CMK (cell line): Measurements from ENCODE around the gene DDR1.
"Not testable (repeated sequence)": the region's sequence is repeated elsewhere in the genome, so short reads cannot be mapped to it uniquely, and the experiment has no call there.

ENCODE experiments used
- DNase-seq: peaks from one replicate; pipeline ENCODE4 v3.0.0-alpha.2; 2010; ENCODE audit warnings: low read depth

The DDR1 gene

DNA sequence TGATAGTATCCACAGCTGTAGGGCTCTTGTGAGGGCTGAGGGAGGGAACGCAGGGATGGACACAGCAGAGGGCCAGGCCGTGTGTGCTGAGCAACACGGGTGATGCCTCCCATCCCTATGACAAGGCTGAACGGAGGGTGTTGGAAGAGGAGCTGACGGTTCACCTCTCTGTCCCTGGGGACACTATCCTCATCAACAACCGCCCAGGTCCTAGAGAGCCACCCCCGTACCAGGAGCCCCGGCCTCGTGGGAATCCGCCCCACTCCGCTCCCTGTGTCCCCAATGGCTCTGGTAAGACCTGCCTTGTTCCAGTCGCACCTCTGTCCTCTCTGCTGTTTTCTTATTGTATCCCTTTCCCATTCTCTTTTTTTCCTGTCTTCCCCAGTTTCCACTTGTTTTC is 10.1 kb downstream of the DDR1 start:
- no peak for DNase-seq

DNA sequence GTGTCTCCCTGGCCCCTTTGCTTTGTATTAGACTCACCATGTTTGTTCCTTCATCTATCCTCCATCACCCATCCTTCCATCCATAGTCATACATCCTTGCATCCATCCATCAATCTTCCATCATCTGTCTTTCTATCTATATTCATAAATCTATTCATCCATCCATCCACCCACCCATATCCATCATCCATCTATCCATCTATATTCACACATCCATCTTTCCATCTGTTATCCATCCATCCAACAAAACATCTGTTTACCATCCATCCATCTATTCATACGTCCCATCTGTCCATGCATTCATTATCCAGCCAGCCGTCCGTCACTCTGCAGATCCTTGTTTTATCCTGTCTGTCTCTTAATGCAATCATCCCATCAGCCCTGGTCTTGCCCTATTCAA is 10.6 kb downstream of the DDR1 start:
- no peak for DNase-seq

DNA sequence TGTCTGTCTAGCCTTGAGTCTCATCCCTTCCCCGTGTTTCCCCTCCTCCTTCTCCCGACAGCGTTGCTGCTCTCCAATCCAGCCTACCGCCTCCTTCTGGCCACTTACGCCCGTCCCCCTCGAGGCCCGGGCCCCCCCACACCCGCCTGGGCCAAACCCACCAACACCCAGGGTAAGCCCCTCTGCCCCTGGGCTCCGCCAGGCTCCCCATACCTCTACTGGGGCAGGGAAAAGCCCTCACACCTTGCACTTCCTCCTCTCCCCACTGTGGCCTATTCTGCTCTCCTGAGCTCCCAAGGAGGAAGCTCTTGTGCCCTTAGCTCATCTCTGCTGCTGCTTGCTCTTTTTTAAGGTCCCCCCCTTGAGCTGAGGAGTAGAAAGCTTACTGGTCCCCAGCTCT is 11.0 kb downstream of the DDR1 start:
- no peak for DNase-seq

DNA sequence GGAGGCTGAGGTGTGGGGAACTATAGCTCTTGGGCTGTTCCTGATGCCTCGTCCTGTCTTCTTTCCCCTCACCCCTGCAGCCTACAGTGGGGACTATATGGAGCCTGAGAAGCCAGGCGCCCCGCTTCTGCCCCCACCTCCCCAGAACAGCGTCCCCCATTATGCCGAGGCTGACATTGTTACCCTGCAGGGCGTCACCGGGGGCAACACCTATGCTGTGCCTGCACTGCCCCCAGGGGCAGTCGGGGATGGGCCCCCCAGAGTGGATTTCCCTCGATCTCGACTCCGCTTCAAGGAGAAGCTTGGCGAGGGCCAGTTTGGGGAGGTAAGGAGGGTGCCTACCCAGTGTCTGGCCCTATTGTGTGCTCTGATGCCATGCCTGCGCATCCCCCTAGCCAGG is 12.2 kb downstream of the DDR1 start:
- DNase-seq, result no peak

DNA sequence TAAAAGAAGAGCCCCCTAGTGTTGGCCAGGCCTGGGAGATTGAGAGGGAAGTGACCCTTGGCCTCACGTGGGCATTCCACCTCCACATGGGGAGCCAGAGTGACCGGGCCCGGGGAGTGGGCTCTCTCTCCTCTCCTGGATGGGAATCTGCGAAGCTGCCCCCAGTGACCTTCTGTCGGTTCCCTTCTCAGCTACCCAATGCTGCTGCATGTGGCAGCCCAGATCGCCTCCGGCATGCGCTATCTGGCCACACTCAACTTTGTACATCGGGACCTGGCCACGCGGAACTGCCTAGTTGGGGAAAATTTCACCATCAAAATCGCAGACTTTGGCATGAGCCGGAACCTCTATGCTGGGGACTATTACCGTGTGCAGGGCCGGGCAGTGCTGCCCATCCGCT is 13.6 kb downstream of the DDR1 start:
- DNase-seq, result no peak

DNA sequence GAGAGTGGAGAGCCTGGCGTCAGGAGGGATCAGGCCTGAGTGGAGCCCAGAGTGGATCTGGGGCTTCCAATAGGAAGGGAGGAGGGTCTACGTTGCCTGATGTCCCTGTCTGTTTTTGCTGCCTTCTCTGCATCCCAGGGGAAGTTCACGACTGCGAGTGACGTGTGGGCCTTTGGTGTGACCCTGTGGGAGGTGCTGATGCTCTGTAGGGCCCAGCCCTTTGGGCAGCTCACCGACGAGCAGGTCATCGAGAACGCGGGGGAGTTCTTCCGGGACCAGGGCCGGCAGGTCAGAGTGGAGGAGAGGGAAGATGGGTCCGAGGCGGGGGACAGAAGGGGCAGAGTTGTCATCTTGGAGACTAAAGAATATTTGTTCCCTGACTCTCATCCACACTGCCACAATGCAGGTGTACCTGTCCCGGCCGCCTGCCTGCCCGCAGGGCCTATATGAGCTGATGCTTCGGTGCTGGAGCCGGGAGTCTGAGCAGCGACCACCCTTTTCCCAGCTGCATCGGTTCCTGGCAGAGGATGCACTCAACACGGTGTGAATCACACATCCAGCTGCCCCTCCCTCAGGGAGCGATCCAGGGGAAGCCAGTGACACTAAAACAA is 14.5 kb downstream of the DDR1 start:
- DNase-seq, result no peak

DNA sequence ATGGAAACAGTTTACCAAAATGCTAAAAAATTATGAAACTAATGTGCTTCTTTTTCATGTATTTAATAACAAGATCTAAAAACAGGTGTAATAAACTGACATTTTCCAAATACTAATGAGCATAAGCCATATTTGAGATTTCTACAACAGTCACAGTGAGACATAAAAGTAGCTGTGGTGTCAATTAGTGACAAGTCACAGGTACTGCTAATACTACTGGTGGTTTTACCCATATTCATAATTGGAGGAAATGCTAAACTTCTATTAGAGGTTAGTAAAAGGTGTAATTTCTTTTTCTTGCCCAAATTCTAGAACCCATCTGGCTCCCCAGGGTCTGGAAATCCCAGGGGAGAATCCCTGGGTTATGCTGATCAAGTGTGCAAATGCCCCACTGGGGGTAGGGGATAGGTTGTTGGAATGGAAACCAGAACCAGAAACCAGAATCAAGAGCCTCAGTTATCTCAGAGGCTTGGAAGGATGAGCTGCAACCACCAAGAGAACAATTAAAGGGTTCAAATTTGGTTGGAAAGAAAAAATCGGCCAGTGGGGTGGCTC is 16.6 kb downstream of the DDR1 start:
- DNase-seq, result no peak

DNA sequence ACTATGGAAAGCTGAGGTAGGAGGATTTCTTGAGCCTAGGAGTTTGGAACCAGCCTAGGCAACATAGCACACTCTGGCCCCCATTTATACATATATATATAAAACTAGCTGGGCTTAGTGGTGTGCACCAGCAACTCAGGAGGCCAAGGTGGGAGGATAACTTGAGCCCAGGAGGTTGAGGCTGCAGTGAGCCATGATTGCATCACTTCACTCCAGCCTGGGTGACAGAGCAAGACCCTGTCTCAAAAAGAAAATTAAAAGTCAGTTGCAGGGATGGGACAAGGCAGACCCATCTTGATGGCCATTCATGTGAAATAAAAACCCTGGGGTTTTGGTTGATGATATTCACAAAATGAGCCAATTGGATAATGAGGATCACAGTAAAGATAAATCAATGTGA is 17.1 kb downstream of the DDR1 start:
- no peak for DNase-seq

DNA sequence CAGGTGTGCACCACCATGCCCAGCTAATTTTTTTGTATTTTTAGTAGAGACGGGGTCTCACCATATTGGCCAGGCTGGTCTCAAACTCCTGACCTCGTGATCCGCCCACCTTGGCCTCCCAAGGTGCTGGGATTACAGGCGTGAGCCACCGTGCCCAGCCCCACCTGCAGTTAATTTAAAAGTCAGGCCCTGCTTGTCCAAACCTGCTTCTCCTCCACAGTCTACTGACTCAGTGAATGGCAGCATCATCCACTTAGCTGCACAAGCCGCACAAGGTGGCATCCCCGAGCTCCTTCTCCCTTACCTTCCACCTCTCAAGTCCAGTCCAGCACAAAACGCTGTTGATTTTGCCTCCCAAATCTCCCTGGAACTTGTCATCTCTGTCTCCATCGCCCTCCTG is 17.9 kb downstream of the DDR1 start:
- DNase-seq, result not testable (repeated sequence)

DNA sequence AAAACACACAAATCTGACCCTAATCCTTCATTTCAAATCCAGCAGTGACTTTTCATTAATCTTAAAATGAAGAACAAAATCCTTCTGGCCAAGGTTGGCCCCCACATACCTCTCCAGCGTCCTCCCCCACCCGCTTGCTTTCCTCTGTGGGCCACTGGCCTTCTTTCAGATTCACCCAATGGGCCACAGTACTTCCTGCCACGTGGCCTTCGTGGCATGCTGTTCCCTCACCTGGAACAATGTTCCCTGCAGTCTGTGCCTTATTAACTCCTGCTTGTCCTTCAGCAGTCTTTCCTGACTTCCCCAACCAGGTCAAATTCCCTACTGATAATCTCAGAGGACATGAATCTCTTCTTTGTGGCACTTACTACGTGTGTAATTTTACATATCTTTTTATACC is 18.4 kb downstream of the DDR1 start:
- DNase-seq, result no peak

DNA sequence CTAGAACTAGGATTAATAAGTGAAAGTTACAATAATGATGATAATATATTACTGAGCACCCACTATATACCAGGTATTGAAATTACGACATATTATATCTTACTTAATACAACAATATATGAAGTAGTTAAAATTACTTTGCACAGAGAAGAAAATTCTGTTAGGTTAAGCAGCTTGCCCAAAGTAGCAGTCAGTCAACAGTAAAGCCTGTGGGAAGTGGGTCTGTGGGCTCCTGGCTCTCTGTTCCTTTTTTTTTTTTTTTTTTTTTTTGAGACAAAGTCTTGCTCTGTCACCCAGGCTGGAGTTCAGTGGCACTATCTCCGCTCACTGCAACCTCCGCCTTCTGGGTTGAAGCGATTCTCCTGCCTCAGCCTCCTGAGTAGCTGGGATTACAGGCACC is 18.9 kb downstream of the DDR1 start:
- DNase-seq, result no peak

DNA sequence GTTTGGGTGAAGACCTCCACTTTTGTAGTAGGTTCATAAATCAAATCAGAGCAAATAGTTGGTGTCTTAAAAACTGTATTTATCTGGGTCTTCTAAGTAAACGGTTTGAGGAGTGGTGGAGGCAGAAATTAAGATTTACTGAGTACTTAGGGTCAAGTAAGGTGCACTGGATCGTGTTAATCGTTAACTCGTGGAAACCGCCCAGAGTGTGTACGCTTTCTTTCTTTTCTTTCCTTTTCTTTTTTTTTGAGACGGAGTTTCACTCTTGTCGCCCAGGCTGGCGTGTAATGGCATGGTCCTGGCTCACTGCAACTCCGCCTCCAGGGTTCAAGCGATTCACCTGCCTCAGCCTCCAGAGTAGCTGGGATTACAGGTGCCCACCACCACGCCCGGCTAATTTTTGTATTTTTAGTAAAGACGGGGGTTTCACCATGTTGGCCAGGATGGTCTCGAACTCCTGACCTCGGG is 23.0 kb downstream of the DDR1 start:
- DNase-seq, result not testable (repeated sequence)

DNA sequence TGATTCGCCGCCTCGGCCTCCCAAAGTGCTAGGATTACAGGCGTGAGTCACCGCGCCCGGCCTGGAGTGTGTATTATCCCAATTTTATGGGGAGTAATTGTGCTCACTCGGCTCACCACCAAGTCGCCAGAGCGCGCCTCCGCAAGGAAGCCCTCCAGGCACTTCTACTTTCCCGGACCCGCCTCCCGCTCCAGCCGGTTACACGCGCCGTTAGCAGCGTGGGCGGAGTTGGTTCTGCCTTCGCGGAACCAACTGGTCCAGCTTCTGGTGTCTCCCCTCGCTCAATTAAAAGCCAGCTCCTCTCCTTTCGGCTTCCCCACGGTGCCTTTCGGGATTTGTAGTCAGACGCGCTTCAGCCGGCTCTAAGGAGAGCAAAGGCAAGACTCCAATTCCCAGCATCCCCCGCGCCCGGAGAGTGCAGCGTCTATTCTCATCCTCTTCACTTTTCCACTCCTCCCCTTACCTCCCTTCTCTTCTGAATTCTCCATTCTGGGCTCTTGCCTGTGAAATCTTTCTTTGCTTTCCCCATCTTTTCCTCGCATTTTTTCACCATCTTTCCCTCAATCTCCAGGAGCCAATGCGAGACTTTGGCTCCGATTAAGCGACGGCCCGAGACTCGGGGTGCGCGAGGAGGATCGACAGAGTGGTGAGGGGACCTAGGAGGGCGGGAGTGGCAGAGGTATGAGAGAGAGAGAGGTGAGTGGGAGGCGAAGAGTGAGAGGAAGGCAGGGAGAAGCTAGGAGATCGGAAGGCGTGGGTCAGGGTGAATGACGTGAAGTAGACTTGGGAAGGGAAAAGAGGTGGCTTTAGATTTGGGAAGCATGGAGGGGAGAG is 23.7 kb downstream of the DDR1 start, which contains the start of gene GTF2H4:
TSS of gene GTF2H4 (plus strand) at position 450 of the 834 bp plus-strand sequence.
- DNase-seq, result peak; percentile 90

DNA sequence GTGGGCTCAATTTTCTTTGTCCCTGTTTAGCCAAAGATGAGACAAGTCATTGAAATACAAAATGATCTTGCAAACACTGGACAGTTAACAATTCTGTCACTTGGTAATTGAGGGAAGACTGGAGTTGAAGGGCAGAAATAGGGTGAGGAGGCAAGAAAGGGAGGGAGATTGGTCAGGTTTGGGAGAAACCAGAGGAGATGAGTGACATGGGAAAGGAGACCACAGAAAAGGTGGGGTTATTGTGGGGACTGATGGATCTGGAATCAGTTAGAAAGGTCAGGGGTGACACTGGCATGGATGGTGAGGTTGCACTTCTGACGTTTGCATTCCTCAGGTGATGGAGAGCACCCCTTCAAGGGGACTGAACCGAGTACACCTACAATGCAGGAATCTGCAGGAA is 24.4 kb downstream of the DDR1 start:
- DNase-seq, result no peak

DNA sequence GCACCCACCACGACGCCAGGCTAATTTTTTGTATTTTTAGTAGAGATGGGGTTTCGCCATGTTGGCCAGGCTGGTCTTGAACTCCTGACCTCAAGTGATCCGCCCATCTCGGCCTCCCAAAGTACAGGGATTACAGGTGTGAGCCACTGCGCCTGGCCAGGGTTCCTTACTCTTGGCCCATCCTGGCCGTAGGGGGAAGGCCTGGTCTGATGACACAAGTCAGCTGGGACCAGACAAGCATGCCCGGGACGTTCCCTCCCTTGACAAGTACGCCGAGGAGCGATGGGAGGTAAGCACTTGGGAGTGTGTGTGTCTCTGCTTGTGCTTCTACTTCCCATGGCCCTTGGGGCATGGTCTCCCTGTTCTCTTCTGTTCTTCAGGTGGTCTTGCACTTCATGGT is 26.2 kb downstream of the DDR1 start:
- DNase-seq, result not testable (repeated sequence)

DNA sequence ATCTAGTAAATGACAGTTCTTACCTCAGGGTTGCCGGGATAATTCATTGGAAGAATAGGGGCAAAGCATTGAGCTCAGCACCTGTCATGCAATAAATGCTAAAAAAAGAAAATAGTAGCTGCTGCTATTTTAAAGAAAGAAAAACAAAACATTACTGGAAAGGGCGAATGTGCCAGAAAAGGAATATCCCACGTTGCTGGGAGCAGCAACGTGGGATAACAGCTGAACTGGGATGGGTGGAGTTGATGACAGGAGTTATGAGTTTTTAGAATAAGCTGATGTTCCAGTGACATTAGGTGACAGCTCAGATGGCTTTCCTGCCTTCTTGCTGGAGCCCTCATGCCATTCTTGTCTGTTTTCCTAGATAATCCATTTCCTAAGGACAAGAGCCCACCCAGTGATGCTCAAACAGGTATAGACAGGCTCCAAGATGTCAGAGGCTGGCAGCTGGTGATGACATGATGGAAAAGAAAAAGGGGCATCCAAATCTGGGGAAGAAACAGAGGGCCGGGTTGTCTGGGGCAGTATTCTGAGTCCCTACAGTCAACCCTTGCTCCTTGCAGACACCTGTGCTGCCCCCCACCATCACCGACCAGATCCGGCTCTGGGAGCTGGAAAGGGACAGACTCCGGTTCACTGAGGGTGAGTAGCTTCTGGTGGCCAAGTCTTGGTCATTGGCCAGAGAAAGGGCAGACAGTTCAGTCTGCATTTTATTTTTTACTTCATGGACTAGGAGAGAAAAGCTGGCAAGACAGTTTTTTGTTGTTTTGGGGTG is 28.6 kb downstream of the DDR1 start:
- no peak for DNase-seq

DNA sequence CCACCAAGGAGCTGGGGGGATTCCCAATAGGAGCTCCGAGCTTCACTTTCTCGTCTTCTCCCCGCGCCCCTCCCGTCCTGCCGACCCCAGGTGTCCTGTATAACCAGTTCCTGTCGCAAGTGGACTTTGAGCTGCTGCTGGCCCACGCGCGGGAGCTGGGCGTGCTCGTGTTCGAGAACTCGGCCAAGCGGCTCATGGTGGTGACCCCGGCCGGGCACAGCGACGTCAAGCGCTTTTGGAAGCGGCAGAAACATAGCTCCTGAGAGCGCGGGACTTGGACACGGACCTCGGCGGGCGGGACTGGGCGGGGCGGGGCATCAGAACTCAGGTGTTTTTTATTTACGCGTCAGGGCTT is 29.4 kb downstream of the DDR1 start:
- no peak for DNase-seq

DNA sequence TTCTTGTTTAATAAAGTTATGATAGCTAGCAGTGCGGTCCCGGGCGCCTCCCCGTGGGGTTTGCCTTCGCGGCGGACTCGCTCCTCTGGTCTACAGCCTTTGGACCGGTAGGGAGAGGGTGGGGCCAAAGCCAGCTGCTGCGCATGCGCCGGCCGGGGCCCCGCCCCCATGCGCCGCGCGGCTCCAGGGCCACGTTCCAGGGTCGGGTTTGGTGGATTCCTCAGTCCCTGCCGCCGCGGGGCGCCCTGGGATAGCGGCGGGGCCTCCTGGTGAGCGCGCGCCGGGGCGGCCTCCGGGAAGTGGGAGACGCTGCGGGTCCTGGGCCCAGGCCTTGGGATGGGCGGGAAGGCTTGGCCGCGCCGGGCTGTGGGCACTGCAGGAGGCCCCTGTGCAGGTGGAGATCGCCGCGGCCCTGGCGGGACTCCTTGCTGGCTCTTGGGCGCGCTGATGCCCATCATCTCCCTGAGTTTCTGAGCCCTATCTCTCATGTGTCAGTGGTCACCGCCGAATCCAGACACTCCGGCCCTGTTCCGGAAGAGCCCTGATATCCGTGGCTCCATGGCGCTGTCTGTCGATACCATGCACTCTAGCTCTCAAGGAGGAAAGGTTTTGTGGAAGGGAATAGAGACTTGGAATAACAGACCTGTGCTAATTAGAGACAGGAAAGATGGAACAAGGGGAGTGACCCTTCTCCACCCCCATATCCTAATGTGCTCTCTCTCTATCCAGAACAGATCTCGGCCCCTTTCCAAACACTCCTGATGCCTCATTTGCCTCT is 29.9 kb downstream of the DDR1 start, which contains the start of gene VARS2:
TSS of gene VARS2 (plus strand) at position 163 of the 778 bp plus-strand sequence. CDS start at position 762, 599 bp downstream.
- DNase-seq, result peak; percentile 82

DNA sequence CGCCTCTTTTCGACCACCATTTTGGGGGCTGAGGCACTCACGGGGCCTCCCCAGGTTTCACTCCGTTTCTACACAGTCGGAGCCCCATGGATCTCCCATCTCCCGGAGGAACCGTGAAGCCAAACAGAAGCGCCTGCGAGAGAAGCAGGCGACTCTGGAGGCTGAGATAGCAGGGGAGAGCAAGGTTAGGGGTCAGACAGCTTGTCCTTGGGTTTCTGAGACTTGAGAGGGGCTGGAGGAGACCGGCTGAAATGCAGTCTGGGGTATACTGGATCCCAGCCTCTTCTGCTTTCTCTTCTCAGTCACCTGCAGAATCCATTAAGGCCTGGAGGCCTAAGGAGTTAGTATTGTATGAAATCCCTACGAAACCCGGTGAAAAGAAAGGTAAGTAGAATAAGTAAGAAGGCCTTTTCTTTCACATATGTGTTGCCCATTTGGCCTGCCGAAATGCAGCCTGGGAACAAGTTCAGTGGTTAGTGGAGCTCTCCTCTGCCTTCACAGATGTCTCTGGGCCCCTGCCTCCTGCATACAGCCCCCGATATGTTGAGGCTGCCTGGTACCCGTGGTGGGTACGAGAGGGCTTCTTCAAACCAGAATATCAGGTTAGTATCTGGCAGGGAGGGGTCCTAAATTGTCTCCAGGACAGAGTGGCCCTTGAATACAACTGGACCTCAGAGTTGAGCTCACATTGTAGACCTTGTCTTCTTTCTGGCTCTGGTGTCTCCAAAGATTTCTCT is 30.7 kb downstream of the DDR1 start:
- DNase-seq, result no peak

DNA sequence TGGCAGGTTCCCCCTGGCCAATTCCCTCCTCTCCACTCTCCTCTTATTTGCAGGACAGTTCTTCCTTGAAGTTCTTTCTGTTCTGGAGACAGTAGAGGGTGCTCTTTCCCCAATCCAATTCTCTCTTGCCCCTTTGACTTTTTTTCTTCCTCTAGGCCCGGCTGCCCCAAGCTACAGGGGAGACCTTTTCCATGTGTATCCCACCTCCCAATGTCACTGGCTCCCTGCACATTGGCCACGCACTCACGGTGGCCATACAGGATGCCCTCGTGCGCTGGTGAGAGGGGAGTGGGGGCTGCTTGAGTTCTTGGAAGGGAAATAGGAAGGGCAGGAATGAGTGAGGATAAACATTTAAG is 31.2 kb downstream of the DDR1 start:
- no peak for DNase-seq

DNA sequence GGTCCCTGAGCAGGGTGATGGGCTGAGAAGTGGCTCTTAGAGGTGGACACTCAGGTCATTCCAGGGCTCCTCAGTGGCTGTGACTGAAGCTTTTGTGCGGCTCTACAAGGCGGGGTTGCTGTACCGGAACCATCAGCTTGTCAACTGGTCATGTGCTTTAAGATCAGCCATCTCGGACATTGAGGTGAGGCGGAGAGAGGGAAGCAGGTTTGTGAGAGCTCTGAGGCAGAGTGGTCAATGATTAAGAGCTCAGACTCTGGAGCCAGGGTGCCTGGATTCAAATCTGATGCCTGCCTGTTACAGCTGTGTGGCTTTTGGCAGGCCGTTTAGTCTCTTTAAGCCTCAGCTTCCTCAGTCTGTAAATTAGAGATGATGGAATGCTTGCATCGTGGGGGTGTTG is 32.7 kb downstream of the DDR1 start:
- DNase-seq, result no peak
